Measurements from ENCODE around the gene TOP3B. TPM values are rescaled to one million over a fixed set of nuclear protein-coding genes. Genes with fewer than 3 reads are reported as not detected.
A peak's percentile ranks its signal among the peaks of the same experiment; 100 is the strongest.
"Not testable (repeated sequence)": the region's sequence is repeated elsewhere in the genome, so short reads cannot be mapped to it uniquely, and the experiment has no call there.

The TOP3B gene
- total RNA-seq, 4 donors from 2014 or later: 24.3 to 68.1 (median 48.4) TPM

DNA sequence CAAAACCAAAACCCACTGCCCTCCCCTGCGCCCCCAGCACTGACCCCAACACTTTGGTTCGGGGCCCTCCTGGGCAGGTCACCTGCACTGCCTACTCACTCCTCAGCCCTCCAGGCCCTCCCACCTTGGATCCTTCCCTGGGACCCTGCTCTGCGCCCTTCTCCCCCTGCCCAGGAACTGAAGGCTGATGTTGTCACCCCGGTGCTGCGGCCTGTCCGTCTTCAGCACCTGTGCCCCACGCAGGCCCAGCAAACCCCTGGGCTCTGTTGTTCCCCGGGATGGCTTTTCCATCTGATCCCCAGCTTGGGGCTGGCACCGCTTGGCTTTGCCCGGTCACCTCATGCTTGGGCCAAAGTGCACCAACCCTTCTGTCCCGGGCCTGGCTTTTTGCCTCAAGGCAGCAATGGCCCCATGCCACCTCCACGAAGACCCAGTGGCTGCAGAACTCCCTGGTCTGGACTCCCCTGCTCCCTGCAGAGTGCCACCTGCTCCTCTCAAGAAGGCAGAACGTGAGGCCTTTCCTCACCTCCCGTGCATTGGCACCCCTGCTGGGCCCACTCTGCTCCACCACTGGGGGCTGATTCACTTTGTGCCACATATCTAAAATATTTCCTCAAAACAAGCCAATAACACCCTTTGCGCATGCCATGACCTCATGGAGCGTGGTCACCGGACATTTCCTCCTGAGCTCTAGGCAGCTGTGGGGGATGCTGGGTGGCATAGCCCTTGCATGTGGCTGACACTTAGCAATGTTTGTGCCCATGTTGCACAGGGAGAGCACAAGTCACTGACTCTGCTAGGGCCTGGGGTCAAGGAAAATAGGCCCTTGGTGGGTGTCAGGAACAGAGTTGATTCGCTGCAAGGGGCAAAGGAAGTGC, 38.8 kb downstream of the TOP3B start:
- no peaks in the 10 kb centered on the region for H3K9me3 ChIP-seq
- peaks cover 0 to 29% (median 0%) of the 10 kb centered on the region in 3 donors for H3K36me3 ChIP-seq
- H3K4me3 ChIP-seq: no peak overlapping the region
- peaks cover 4 to 100% (median 65%) of the 10 kb centered on the region in 4 donors for H3K4me1 ChIP-seq
- 90 to 91% methylated on average over 18 of the region's 18 CpGs for WGBS, 2 donors
- no peak for TF ChIP-seq EP300 (IDR thresholded peaks at IDR 0.05)
- no peaks in the 10 kb centered on the region for H3K27me3 ChIP-seq
- no peak for DNase-seq (ENCODE audit: low spot score in 2 of 2)
- H3K27ac ChIP-seq: peak overlapping the region; percentile 77 to 96 (median 87)

DNA sequence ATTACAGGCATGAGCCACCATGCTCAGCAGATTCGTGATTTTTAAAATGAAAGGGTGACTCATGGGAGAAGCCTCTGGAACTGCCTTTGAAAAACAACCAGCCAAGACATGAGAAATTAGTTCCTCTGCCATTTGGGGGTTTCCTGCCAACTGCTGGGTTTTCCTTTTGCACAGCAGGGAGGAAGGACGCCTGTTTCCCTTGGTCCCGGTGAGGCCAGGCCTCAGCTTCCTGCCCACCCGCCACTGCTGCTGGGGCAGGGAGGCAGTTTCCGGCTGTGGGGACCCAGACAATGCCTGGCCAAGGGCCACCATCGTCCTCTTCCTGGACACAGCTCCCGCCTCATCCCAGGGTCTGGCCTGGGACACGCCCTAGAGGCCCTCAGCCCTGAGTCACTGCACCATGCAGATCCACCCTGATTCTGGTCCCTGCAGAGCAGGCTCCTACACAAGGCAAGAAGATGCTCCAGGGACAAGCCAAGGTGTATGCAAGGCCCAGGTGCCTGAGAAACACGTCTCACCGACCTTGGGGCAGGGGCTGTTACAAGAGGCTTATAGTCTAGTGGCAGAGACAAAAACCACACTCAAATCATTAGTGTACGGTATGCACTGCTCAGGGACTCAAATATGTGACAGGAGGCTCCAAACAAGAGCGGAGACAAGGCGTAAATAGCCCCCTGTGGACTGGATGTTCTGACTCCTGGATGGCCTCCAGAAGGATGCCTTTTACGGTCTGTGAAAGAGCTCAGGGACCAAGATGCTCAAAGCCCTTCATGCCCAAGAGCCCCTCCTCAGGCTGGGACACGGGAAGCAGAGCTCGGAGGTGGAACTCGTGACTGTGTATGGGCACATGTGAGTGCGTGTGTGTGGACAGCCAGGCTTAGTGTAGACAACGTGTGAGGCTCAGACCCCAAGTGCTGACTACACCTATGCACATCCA, 39.9 kb downstream of the TOP3B start:
- peak; percentile 50 to 52 for DNase-seq (ENCODE audit: low spot score in 2 of 2)
- H3K27ac ChIP-seq: peak overlapping the region; percentile 77 to 96 (median 87)
- WGBS, 2 donors: 10 to 18% methylated on average over 17 to 19 of the region's 19 CpGs
- peaks cover 7 to 100% (median 63%) of the 10 kb centered on the region in 4 donors for H3K4me1 ChIP-seq
- TF ChIP-seq POLR2A (IDR thresholded peaks at IDR 0.05) (no peak), EP300 (IDR thresholded peaks at IDR 0.05) (peak in 1 of 2 donors; percentile 77)
- H3K4me3 ChIP-seq: peak overlapping the region in 1 of 4 donors; percentile 6
- peaks cover 0 to 29% (median 0%) of the 10 kb centered on the region in 3 donors for H3K36me3 ChIP-seq
- H3K27me3 ChIP-seq: no peaks in the 10 kb centered on the region
- no peaks in the 10 kb centered on the region for H3K9me3 ChIP-seq

GRCh38 chr22:21941921-21942320, 40.7 kb downstream of the TOP3B start:
- Histone ChIP-seq H3K9me3 (no peaks in the 10 kb centered on the region), H3K4me1 (peaks cover 7 to 100% (median 63%) of the 10 kb centered on the region in 4 donors), H3K27me3 (no peaks in the 10 kb centered on the region), H3K27ac (peak overlapping the region; percentile 77 to 96 (median 87)), H3K4me3 (no peak overlapping the region), H3K36me3 (peaks cover 0 to 29% (median 0%) of the 10 kb centered on the region in 3 donors)
- no peak for DNase-seq (ENCODE audit: low spot score in 2 of 2)
- 74 to 77% methylated on average over 8 of the region's 8 CpGs for WGBS, 2 donors
- TF ChIP-seq POLR2A (IDR thresholded peaks at IDR 0.05) (no peak), EP300 (IDR thresholded peaks at IDR 0.05) (no peak)
- TF ChIP-seq, protein P1, sequence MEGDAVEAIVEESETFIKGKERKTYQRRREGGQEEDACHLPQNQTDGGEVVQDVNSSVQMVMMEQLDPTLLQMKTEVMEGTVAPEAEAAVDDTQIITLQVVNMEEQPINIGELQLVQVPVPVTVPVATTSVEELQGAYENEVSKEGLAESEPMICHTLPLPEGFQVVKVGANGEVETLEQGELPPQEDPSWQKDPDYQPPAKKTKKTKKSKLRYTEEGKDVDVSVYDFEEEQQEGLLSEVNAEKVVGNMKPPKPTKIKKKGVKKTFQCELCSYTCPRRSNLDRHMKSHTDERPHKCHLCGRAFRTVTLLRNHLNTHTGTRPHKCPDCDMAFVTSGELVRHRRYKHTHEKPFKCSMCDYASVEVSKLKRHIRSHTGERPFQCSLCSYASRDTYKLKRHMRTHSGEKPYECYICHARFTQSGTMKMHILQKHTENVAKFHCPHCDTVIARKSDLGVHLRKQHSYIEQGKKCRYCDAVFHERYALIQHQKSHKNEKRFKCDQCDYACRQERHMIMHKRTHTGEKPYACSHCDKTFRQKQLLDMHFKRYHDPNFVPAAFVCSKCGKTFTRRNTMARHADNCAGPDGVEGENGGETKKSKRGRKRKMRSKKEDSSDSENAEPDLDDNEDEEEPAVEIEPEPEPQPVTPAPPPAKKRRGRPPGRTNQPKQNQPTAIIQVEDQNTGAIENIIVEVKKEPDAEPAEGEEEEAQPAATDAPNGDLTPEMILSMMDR (IDR thresholded peaks at IDR 0.05): no peak

GRCh38 chr22:21940521-21940920, 42.1 kb downstream of the TOP3B start:
- no peak overlapping the region for H3K4me3 ChIP-seq
- peaks cover 0 to 26% (median 0%) of the 10 kb centered on the region in 3 donors for H3K36me3 ChIP-seq
- H3K27me3 ChIP-seq: no peaks in the 10 kb centered on the region
- H3K9me3 ChIP-seq: no peaks in the 10 kb centered on the region
- H3K27ac ChIP-seq: peak overlapping the region; percentile 79 to 96 (median 90)
- 37 to 76% methylated on average over 3 of the region's 3 CpGs for WGBS, 2 donors
- TF ChIP-seq EP300 (IDR thresholded peaks at IDR 0.05) (no peak), POLR2A (IDR thresholded peaks at IDR 0.05) (no peak)
- TF ChIP-seq, protein P1 (IDR thresholded peaks at IDR 0.05): no peak
- DNase-seq (ENCODE audit: low spot score in 2 of 2): no peak
- peaks cover 11 to 100% (median 68%) of the 10 kb centered on the region in 4 donors for H3K4me1 ChIP-seq

DNA sequence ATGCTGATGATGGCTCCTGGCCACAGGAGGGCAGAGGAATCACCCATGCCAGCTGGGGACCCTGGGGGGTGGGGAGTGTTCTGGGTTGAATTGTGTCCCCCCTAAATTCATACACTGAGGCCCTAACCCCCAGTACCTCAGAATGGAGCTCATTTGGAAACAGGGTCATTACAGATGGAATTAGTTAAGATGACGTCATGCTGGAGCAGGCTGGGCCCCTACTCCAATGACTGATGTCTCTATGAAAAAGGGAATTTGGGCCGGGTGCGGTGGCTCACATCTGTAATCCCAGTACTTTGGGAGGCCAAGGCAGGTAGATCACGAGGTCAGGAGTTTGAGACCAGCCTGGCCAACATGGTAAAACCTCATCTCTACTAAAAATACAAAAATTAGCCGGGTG, 42.7 kb downstream of the TOP3B start:
- not testable (repeated sequence) for H3K27me3 ChIP-seq; H3K9me3 ChIP-seq; DNase-seq (ENCODE audit: low spot score in 2 of 2); H3K4me3 ChIP-seq
- peak overlapping the region; percentile 84 to 96 (median 94) for H3K27ac ChIP-seq
- WGBS, 2 donors: 65 to 84% methylated on average over 4 to 5 of the region's 5 CpGs
- H3K4me1 ChIP-seq: peaks cover 11 to 100% (median 72%) of the 10 kb centered on the region in 4 donors
- H3K36me3 ChIP-seq: peaks cover 0 to 21% (median 0%) of the 10 kb centered on the region in 3 donors

GRCh38 chr22:21939461-21939913, 43.1 kb downstream of the TOP3B start:
- 32 to 38% methylated on average over 10 of the region's 10 CpGs for WGBS, 2 donors
- peaks cover 11 to 100% (median 74%) of the 10 kb centered on the region in 4 donors for H3K4me1 ChIP-seq
- peaks cover 0 to 17% (median 0%) of the 10 kb centered on the region in 3 donors for H3K36me3 ChIP-seq
- no peaks in the 10 kb centered on the region for H3K27me3 ChIP-seq
- no peak for TF ChIP-seq EP300 (IDR thresholded peaks at IDR 0.05)
- TF ChIP-seq, protein P1 (IDR thresholded peaks at IDR 0.05): no peak
- TF ChIP-seq POLR2A (IDR thresholded peaks at IDR 0.05): no peak
- peak overlapping the region in 1 of 4 donors; percentile 64 for H3K4me3 ChIP-seq
- H3K27ac ChIP-seq: peak overlapping the region; percentile 84 to 96 (median 94)
- no peak for DNase-seq (ENCODE audit: low spot score in 2 of 2)
- no peaks in the 10 kb centered on the region for H3K9me3 ChIP-seq

Data from tibial nerve (tissue), 4 donors.